Heart left ventricle (tissue), 13 donors: Measurements from ENCODE around the gene RUNX1.

Experiments used
- CTCF ChIP-seq, 12 donors: fragments of 200-600 bp; sonication (generic) in 4 of 12; IDR thresholded peaks; one replicate each; pipeline versions ENCODE4 v1.5.0 to v1.8.0; 2018 to 2022; ENCODE audit warnings: antibody characterized with exemption in 12 of 12, mild to moderate bottlenecking in 5 of 12
- POLR2A ChIP-seq, 2 donors: fragments of 450-650 bp; IDR thresholded peaks; one replicate each; pipeline ENCODE4 v1.6.1; 2017; ENCODE audit warnings: antibody characterized with exemption in 2 of 2, mild to moderate bottlenecking in 2 of 2, moderate library complexity in 2 of 2
- donor health status: ischemic (EF 13 %, LVEDD 7.1; RV severe dilation, severe dysfunction).
- donor health status: DM: no; HTN: yes; CAD: no.
- donor health status: DM: no; HTN: no; CAD: no.
- donor health status: ischemic (EF 25% LVEDD 6.9; RV normal size, moderate dysfunction).
- donor health status: ischemic (EF 25% LVEDD 5.7; RV mildly dilated, moderate dysfunction).
- donor health status: ischemic (EF 35%, LVEDD 5.7; RV mildly dilated, moderate dysfunction).
- donor health status: nonischemic (EF 11% LVEDD 7.7; RV severe dilation, severe dysfunction).
- donor health status: DM: yes; HTN: yes; CAD: no.
- donor health status: PGD.
- donor health status: ischemic (EF 29% LVEDD 5.4; RV normal size, mild dysfunction).
- donor health status: nonischemic (EF 23%, LVEDD 6.1; RV moderate dilation, normal function).

- TF ChIP-seq CTCF (IDR thresholded peaks at IDR 0.05) = no peak
- no peak for TF ChIP-seq POLR2A (IDR thresholded peaks at IDR 0.05)
These were observed 33.0 kb downstream of the RUNX1 start for GRCh38 chr21:35016071-35016470.
